ENCODE data around the gene NOSTRIN. TPM values are rescaled to one million over a fixed set of nuclear protein-coding genes. Genes with fewer than 3 reads are reported as not detected.
"Not testable (repeated sequence)": the region's sequence is repeated elsewhere in the genome, so short reads cannot be mapped to it uniquely, and the experiment has no call there.

NOSTRIN gene
- total and polyA plus RNA-seq, 10 donors = 3.5 to 20.3 (median 10.0) TPM

- H3K27ac ChIP-seq = peak overlapping the region in 1 of 8 donors; percentile 22
- H3K4me3 ChIP-seq = no peak overlapping the region
- H3K9me3 ChIP-seq = no peaks in the 10 kb centered on the region
- H3K27me3 ChIP-seq (replicated peaks in 1 of 7) = no peaks in the 10 kb centered on the region
- no peak for TF ChIP-seq POLR2A (IDR thresholded peaks at IDR 0.05)
- no peak for TF ChIP-seq POLR2AphosphoS5 (IDR thresholded peaks at IDR 0.05)
- TF ChIP-seq CTCF (IDR thresholded peaks at IDR 0.05 in 8 of 11, conservative IDR thresholded peaks at IDR 0.05 in 3 of 11) = no peak
- WGBS, 5 donors = 78 to 88% (median 87%) methylated on average over 5 of the region's 5 CpGs
- intact Hi-C loops (cut with DNase I; ENCODE audit: low total_unique reads) = no loop called here
- DNase-seq = no peak
- H3K36me3 ChIP-seq = no peaks in the 10 kb centered on the region
- no peaks in the 10 kb centered on the region for H3K4me1 ChIP-seq
These were observed 12.1 kb upstream of the NOSTRIN start for GRCh38 chr2:168790226-168790902.

- H3K9me3 ChIP-seq; DNase-seq; H3K27me3 ChIP-seq (replicated peaks in 1 of 7); H3K27ac ChIP-seq; H3K4me1 ChIP-seq; H3K36me3 ChIP-seq; H3K4me3 ChIP-seq; intact Hi-C loops (cut with DNase I; ENCODE audit: low total_unique reads): not testable (repeated sequence)
- WGBS, 5 donors = 76 to 96% (median 92%) methylated on average over 1 to 2 of the region's 2 CpGs
These were observed 11.3 kb upstream of the NOSTRIN start for GRCh38 chr2:168791140-168791539.

GRCh38 chr2:168793596-168793995 is 8.8 kb upstream of the NOSTRIN start:
- intact Hi-C loops (cut with DNase I; ENCODE audit: low total_unique reads) = no loop called here
- peaks cover 4 to 23% (median 9%) of the 10 kb centered on the region in 6 donors for H3K4me1 ChIP-seq
- TF ChIP-seq CTCF (IDR thresholded peaks at IDR 0.05 in 8 of 11, conservative IDR thresholded peaks at IDR 0.05 in 3 of 11) = no peak
- no peak for TF ChIP-seq POLR2A (IDR thresholded peaks at IDR 0.05)
- no peak for TF ChIP-seq POLR2AphosphoS5 (IDR thresholded peaks at IDR 0.05)
- no peaks in the 10 kb centered on the region for H3K27me3 ChIP-seq (replicated peaks in 1 of 7)
- WGBS, 5 donors = 26 to 74% (median 50%) methylated on average over 2 of the region's 2 CpGs
- H3K9me3 ChIP-seq = no peaks in the 10 kb centered on the region
- no peak overlapping the region for H3K27ac ChIP-seq
- DNase-seq = no peak
- H3K4me3 ChIP-seq = no peak overlapping the region
- no peaks in the 10 kb centered on the region for H3K36me3 ChIP-seq

DNA sequence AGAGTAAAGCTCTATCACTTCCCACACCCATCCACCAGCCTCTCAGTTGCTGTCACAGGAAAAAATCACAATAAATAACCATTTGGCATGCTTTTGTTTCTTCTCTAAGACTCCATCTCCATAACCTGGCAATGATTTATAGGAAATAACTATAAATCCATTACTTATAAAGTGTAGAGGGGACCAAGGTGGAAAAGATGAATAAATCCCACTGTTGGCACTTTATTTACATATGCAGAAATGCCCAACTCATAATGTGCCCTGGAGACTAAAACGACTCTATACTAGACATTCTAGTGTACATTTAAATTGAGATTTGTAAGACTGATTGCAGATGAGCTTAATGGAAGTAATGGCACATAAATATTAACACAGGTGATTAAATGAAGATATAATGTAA is 7.5 kb upstream of the NOSTRIN start:
- intact Hi-C loops (cut with DNase I; ENCODE audit: low total_unique reads) = no loop called here
- 74 to 92% (median 80%) methylated on average over 1 of the region's 1 CpG for WGBS, 5 donors
- no peak overlapping the region for H3K4me3 ChIP-seq
- H3K27ac ChIP-seq = no peak overlapping the region
- DNase-seq = no peak
- no peaks in the 10 kb centered on the region for H3K9me3 ChIP-seq
- peaks cover 0 to 3% (median 0%) of the 10 kb centered on the region in 7 donors for H3K27me3 ChIP-seq (replicated peaks in 1 of 7)
- TF ChIP-seq POLR2AphosphoS5 (IDR thresholded peaks at IDR 0.05) (no peak), CTCF (IDR thresholded peaks at IDR 0.05 in 8 of 11, conservative IDR thresholded peaks at IDR 0.05 in 3 of 11) (no peak), POLR2A (IDR thresholded peaks at IDR 0.05) (no peak)
- no peaks in the 10 kb centered on the region for H3K36me3 ChIP-seq
- H3K4me1 ChIP-seq = peaks cover 4 to 32% (median 14%) of the 10 kb centered on the region in 6 donors
